Astrocyte (in vitro differentiated cells and primary cell): ENCODE measurements around the gene TRAK1.

Source experiments
- CTCF ChIP-seq: IDR thresholded peaks from 2 replicates; pipeline ENCODE4 v1.5.1; 2011; ENCODE audit warnings: low read depth, mild to moderate bottlenecking, inconsistent platforms, low read length, moderate library complexity; ENCODE audit not compliant: insufficient read depth
- EZH2 ChIP-seq: IDR thresholded peaks from 2 replicates; pipeline ENCODE4 v1.6.1; 2012; ENCODE audit warnings: mild to moderate bottlenecking, low read length, inconsistent platforms; ENCODE audit not compliant: insufficient read depth

DNA sequence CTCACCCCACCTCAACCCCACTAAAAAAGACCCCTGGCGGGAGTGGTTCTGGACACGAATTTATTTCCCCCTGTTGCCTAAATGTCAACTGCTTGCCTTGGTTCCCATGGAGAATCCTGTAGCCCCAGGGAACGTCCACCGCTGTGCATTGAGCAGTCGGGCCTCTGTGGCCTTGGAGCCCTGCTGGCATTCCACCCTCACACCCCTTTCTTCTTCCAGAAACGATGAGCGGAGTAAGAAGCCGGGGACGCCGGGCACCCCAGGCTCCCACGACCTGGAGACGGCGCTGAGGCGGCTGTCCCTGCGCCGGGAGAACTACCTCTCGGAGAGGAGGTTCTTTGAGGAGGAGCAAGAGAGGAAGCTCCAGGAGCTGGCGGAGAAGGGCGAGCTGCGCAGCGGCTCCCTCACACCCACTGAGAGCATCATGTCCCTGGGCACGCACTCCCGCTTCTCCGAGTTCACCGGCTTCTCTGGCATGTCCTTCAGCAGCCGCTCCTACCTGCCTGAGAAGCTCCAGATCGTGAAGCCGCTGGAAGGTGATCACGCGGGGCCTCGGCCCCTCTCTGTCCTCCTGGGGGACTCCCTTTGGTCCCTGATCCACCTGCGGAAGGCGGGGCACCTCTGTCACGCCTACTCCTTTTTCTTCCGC lies 111.2 kb downstream of the TRAK1 start:
- TF ChIP-seq CTCF (no peak), EZH2 (no peak)
